GM18505 (cell line): ENCODE measurements around the gene TBX1.

ENCODE experiments used
- ATAC-seq: cut with Tn5 transposase; IDR thresholded peaks from one replicate; pipeline ENCODE4 v1.9.1; 2021; ENCODE audit not compliant: unreplicated experiment
- POLR2A ChIP-seq: IDR thresholded peaks from 4 replicates; pipeline ENCODE4 v1.6.1; 2011; ENCODE audit warnings: borderline replicate concordance; ENCODE audit not compliant: insufficient read depth, insufficient read length; ENCODE audit errors: extremely low read depth

Gene TBX1

GRCh38 chr22:19760058-19760950 lies at the start of gene TBX1:
TSS of gene TBX1 (plus strand) at chr22:19760778. CDS start at chr22:19760844, 66 bp downstream.
- ATAC-seq, result no peak
- no peak for TF ChIP-seq POLR2A

- ATAC-seq, result no peak
- no peak for TF ChIP-seq POLR2A
Measured at GRCh38 chr22:19713245-19713644, 47.3 kb upstream of the TBX1 start.

- no peak for TF ChIP-seq POLR2A
- ATAC-seq, result no peak
Measured at GRCh38 chr22:19713650-19714311, 46.8 kb upstream of the TBX1 start.

- no peak for TF ChIP-seq POLR2A
- ATAC-seq, result no peak
Measured at GRCh38 chr22:19714312-19715187, 46.0 kb upstream of the TBX1 start, which contains the start of gene SEPTIN5. TSS of gene SEPTIN5 (plus strand) at chr22:19714503. CDS start at chr22:19714589, 86 bp downstream.

- ATAC-seq, result no peak
- TF ChIP-seq POLR2A, result no peak
Measured at GRCh38 chr22:19715188-19715930, 45.2 kb upstream of the TBX1 start.

- no peak for ATAC-seq
- TF ChIP-seq POLR2A, result no peak
Measured at GRCh38 chr22:19716041-19716828, 44.3 kb upstream of the TBX1 start.

GRCh38 chr22:19716829-19717105 lies 43.8 kb upstream of the TBX1 start:
- TF ChIP-seq POLR2A, result no peak
- no peak for ATAC-seq

- no peak for ATAC-seq
- no peak for TF ChIP-seq POLR2A
Measured at GRCh38 chr22:19717181-19717580, 43.4 kb upstream of the TBX1 start.

GRCh38 chr22:19717691-19718455 lies 42.7 kb upstream of the TBX1 start:
- TF ChIP-seq POLR2A, result no peak
- ATAC-seq, result peak; percentile 59

GRCh38 chr22:19718456-19719049 lies 42.0 kb upstream of the TBX1 start:
- TF ChIP-seq POLR2A, result no peak

GRCh38 chr22:19719050-19719482 lies 41.5 kb upstream of the TBX1 start:
- no peak for ATAC-seq
- no peak for TF ChIP-seq POLR2A

More at GRCh38 chr22:19718456-19719049, 42.0 kb upstream of the TBX1 start:
- peak; percentile 3 for ATAC-seq

GRCh38 chr22:19719488-19720021 lies 41.0 kb upstream of the TBX1 start:
- TF ChIP-seq POLR2A, result no peak
- no peak for ATAC-seq
